ENCODE data around the gene SFMBT2.

GRCh38 chr10:7351894-7352293 is 58.9 kb downstream of the SFMBT2 start:
- TF ChIP-seq GATA3 (IDR thresholded peaks at IDR 0.05; ENCODE audit: low read depth, low read length) (no peak), GATA2 (IDR thresholded peaks at IDR 0.05; ENCODE audit: low read depth, low read length) (no peak)
